NCI-H1105 treated with DMSO at 0.1 percent for 48 hours (cell line): Measurements from ENCODE around the gene TRIM37.
"Not testable (repeated sequence)": the region's sequence is repeated elsewhere in the genome, so short reads cannot be mapped to it uniquely, and the experiment has no call there.

Source experiments
- DNase-seq: peaks from one replicate; lab custom pipeline; 2025; lab: John Stamatoyannopoulos, UW

Gene TRIM37, protein sequence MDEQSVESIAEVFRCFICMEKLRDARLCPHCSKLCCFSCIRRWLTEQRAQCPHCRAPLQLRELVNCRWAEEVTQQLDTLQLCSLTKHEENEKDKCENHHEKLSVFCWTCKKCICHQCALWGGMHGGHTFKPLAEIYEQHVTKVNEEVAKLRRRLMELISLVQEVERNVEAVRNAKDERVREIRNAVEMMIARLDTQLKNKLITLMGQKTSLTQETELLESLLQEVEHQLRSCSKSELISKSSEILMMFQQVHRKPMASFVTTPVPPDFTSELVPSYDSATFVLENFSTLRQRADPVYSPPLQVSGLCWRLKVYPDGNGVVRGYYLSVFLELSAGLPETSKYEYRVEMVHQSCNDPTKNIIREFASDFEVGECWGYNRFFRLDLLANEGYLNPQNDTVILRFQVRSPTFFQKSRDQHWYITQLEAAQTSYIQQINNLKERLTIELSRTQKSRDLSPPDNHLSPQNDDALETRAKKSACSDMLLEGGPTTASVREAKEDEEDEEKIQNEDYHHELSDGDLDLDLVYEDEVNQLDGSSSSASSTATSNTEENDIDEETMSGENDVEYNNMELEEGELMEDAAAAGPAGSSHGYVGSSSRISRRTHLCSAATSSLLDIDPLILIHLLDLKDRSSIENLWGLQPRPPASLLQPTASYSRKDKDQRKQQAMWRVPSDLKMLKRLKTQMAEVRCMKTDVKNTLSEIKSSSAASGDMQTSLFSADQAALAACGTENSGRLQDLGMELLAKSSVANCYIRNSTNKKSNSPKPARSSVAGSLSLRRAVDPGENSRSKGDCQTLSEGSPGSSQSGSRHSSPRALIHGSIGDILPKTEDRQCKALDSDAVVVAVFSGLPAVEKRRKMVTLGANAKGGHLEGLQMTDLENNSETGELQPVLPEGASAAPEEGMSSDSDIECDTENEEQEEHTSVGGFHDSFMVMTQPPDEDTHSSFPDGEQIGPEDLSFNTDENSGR

GRCh38 chr17:59106463-59107305 is at the start of gene TRIM37:
Gene TRIM37 (minus strand): TSS chr17:59106880. CDS start chr17:59106461, 419 bp downstream.
- DNase-seq, result peak; percentile 96

DNA sequence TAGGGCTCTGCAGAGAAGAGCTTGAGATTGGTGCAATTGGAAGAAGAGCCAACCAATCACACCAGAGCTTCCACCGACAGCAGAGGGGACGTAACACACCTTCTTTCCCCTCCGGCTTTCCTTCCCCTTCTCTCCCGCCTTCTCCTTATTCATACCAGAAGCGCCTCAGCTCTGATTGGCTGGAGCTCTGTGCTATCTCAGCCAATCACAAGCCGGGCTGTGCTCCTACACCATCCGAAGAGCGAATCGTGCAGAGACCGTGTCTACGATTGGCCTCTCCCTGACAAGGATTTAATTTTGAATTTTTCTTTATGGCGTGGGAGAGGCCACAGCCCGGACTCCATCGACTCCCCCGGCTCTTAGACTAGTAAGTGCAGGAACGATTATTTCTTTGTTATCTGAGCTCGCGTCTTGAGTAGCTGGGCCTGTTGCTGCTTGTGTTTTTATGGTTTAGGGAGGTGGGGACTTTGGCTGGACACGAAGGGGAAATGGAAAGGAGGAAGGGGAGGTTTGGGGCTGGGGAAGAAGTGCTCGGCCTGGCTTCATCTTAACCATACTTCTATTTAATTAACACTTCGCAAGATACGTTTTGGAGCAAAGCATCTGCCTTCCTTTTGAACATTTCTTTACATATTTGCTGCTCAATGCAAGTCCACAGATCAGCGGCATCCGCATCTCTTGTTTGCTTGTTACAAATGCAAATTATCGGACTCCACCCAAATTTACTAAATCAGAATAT is 48.9 kb upstream of the TRIM37 start, which contains the start of gene PRR11:
TSS of gene PRR11 (plus strand) at position 308 of the 739 bp plus-strand sequence. CDS start 14,007 bp downstream, outside the sequence.
- DNase-seq, result peak; percentile 99

DNA sequence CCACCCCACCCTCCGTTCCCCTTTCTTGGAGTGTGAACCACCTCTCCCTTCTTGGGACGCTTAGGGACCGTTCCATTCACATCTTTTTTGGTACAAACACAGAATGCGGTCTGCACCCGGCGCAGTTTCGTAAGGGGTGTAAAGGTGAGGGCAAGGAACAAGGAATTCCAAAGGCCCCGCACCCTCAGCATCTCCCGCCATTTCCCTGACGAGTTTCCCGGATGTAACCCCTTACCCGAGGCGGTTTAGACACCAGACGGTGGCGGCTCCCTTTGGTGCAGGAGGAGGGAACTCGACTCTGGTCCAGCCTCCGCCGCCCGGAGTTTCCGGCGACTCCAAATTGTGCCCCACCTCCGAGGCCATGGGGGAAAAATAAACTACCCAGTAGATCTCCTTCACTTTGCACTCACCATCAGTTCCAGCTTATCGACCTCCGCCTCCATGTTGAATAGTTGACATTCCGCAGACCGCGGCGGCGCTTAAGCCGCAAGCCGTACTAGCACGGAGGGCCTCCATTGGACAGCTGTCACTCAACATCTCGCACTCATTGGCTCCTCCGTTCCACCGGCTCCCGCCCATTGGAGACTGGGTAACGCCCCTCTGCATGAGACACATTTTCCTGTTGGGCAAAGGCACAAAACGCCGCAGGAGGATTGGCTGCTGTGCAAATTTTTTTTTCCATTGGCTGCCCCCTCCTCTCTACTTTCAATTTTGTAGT is 48.2 kb upstream of the TRIM37 start, which contains the start of gene SKA2:
TSS of gene SKA2 (minus strand) at position 466 of the 718 bp plus-strand sequence. CDS start at position 443, 23 bp downstream.
- peak; percentile 90 for DNase-seq

DNA sequence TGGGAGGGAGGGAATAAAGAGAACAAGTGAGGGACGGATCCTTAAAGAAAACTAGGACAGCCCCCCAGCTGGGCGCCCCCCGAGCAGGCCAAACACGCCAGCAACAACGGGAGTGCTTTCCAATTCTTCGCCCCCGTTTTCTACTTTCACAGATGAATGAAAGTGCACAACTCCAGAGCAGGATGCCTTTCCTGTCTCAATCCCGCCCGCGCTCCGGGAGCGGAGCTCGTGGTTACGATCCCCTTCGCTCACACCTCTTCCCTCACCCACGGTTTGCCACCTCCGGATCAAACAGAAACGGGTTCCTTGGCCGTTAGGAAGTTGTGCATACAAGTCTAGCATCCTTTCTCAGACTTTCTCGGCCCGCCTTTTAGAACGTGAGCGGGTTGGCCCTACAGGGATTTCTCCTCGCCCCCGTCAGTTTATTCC is 47.6 kb upstream of the TRIM37 start:
- DNase-seq, result peak; percentile 54

DNA sequence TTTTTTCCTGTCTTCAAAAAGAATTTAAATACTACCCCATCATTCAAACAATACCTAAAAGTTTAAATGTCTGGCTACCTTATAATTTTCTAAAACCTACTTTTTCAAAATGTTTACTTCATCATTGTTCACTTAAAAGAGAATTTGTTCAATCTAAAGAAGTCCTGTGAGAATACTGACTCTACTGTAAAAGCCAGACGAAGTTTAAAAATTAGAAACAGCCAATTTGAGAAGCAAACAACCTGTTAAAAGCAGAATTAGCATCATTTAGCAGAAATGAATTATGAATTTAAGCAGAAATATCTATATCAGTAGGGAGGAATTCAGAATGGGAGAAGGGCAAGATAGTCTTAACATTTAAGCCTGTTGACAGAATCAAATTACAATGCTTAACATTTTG is 46.2 kb upstream of the TRIM37 start:
- DNase-seq, result no peak

DNA sequence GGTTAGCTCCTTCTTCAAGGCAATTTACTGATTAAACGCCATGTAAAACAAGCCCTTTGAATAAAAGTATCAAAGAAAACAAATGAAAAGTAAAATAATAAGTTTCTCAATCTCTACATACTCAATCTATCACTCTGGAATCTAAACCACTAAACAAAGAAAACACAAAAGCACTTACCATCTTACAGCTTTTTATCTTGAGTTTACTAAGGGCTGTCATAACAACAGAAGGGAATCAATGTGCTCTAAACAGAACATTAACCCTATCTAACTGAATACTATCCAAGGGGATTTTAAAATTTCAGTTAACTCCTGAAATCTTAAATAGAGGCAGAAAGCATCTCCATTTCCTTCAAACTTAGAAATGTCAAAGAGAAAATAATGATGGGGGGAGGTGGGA is 44.9 kb upstream of the TRIM37 start:
- DNase-seq, result no peak

DNA sequence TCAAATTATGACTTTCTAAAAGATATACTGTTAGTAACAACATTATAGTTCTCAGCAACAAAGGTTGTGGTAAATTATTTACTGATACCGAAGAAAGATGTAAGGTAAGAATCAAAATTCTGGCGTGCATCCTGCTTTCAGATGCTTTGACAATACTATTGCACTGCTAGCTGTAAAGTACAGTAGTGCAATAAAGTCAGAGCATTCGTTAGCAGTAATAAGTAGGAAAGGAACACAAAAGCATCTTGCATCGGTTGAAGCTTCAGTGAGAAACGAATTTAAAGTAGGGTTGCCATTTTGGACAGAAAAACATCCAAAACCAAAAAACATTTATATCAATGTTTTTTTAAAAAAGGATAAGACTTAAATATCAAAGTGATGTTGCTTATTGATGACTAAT is 44.3 kb upstream of the TRIM37 start:
- DNase-seq, result no peak

DNA sequence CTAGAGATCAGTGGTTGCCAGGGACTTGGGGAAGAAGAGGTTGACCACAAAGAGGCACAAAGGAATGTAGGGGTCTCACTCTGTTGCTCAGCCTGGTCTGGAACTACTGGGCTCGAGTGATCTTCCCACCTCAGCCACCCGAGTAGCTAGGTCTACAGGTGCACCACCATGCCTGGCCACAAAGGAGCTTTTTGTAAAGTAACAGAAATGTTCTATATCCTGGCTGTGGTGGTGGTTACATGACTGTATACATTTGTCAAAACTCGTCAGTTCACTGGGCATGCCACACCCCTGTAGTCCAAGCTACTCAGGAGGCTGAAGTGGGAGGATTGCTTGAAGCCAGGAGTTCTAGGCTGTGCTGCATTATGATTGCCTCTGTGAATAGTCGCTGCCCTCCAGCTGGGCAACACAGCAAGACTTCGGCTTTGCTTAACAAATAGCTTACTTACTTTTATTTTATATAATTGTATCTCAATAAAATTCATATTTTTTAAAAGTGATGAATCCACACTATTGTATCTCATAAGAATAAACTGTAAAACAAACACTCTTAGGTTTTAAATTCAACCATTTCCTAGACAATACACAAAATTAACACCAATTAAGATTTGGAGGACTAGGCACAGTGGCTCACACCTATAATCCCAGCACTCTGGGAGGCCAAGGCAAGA is 43.3 kb upstream of the TRIM37 start:
- DNase-seq, result no peak

DNA sequence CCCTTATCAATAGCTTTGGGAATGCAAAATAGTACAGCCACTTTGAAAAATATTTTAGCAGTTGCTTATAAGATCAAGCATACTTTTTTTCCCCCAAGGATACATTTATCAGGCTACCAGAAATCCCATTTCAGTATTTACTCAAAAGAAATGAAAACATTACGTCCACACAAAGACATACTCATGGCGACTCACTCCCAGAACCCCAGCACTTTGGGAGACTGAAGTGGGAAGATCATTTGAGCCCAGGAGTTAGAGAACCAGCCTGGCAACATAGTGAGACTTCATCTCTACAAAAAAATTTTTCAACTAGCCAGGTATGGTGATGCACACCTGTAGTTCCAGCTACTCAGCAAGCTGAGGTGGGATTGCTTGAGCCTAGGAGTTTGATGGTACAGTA is 42.4 kb upstream of the TRIM37 start:
- DNase-seq, result no peak

GRCh38 chr17:59145571-59146096 is 39.0 kb upstream of the TRIM37 start:
- DNase-seq, result no peak

GRCh38 chr17:59141860-59142259 is 35.2 kb upstream of the TRIM37 start:
- DNase-seq, result no peak

DNA sequence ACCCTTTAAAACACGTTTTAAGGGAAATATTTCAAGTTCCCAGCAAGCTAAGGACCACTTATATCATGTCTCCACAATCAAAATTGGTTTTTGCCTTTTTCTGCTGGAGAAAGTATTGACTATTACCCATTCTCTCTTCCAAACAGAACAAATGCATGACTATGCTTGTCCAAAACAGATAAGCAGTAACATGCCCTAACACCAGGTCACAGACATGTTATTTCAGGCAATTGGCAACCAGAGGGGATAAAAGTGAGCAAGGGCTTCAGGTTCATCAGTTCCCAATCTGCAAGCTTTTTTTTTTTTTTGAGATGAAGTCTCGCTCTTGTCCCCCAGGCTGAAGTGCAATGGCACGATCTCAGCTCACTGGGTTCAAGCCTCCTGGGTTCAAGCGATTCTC is 33.3 kb upstream of the TRIM37 start:
- DNase-seq, result no peak

DNA sequence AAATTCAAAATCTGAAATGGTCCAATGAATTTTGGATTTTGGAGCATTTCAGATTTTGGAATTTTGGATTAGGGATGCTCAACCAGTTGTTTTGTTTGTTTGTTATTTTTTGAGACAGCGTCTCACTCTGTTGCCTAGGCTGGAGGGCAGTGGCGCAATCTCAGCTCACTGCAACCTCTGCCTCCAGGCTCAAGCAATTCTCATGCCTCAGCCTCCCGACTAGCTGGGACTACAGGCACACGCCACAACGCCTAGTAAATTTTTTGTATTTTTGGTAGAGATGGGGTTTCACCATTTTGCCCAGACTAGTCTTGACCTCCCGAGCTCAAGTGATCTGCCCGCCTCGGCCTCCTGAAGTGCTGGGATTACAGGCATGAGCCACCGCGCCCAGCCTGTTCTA is 31.7 kb upstream of the TRIM37 start:
- DNase-seq, result not testable (repeated sequence)

DNA sequence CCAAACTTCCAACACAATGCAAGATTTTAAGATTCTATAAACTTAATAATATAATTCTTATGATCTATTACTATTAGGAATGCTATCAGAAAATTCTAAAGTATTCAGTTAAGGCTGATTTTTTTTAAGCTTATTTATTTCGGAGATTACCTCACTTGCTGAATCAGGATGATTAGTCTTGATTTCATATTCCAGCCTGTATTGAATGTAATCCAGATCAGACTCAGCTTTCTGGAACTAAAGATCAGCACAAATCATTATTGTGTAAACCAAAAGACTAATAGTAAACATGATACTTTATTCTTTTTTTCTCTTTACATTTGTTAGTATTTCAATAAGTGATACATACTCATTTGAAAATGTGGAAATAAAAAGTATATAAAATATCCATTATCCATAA is 24.5 kb upstream of the TRIM37 start:
- no peak for DNase-seq

- DNase-seq, result no peak
Measured at GRCh38 chr17:59129814-59130213, 23.1 kb upstream of the TRIM37 start.

- DNase-seq, result no peak
Measured at GRCh38 chr17:59126809-59127417, 20.2 kb upstream of the TRIM37 start.

DNA sequence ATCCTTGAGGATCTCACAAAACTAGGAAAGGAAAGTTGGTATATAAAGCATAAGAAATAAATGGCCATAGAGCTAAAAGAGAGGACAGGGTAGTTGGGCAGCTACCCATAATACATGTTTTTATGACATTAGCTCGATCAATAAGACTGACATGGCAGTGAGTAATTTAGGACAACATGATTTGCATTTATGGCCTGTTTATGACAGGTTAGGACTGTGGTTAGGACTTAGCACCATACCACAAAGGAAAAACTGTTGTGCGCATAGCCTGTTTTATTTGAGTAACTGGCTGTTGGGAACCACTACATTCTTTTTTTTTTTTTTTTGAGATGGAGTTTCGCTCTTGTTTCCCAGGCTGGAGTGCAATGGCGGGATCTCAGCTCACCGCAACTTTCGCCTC is 18.0 kb upstream of the TRIM37 start:
- no peak for DNase-seq

DNA sequence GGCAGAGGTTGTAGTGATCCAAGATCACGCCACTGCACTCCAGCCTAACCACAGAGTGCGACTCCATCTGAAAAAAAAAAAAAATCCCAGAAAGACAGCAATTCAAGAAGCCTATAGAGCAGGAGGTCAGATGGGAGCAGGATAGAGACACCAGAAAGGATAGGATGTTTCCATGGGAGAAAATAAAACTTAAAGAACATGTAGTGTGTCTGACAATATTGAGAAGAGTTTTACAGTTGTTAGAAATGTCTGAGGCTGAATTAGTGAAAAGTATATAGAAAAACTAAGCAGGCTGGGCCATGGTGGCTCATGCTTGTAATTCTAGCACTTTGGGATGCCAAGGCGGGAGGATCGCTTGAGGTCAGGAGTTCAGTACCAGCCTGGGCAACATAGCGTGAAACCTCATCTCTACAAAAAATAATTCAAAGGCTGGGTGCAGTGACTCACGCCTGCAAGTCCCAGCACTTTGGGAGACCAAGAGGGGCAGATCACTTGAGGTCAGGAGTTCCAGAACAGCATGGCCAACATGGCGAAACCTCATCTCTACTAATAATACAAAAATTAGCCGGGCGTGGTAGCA is 15.3 kb upstream of the TRIM37 start:
- no peak for DNase-seq

DNA sequence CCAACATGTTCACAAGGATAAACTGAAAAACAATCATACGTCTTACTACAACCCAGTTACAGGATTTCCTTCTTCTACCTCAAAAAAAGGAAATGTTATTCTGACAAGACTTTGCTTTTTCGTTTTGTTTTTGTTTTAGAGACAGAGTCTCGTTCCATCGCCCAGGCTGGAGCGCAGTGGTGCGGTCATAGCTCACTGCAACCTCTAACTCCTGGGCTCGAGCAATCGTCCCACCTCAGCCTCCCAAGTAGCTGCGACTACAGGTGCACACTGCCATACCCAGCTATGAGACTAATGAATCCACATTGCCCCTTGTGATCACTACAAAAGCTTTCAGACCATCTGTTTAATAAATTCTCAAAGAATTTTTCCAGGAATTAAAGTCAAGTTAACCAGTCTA is 8.8 kb upstream of the TRIM37 start:
- DNase-seq, result no peak
